Loucy (cell line): ENCODE measurements around the gene SLC35F3.

ENCODE experiments used
- H2AFZ ChIP-seq: fragments of 200-600 bp; sonication (generic); 2 replicates; pipeline ENCODE4 v1.6.0; 2016; ENCODE audit warnings: antibody characterized with exemption, mild to moderate bottlenecking, low read length, moderate library complexity
- H3F3A ChIP-seq: fragments of 200-600 bp; 2 replicates; pipeline ENCODE4 v1.6.0; 2016; ENCODE audit warnings: antibody characterized with exemption, low read depth, mild to moderate bottlenecking
- H3K27me3 ChIP-seq: fragments of 200-600 bp; sonication (generic); 2 replicates; pipeline ENCODE4 v1.6.1; 2014; ENCODE audit warnings: low read length, mild to moderate bottlenecking; ENCODE audit not compliant: insufficient read depth, poor library complexity, severe bottlenecking
- H3K36me3 ChIP-seq: fragments of 200-600 bp; sonication (generic); 2 replicates; pipeline ENCODE4 v1.6.1; 2016; ENCODE audit warnings: low read length; ENCODE audit not compliant: insufficient read depth
- H3K4me1 ChIP-seq: fragments of 200-600 bp; sonication (generic); 2 replicates; pipeline ENCODE4 v1.5.1; 2014; ENCODE audit warnings: low read length, mild to moderate bottlenecking; ENCODE audit not compliant: insufficient read depth, poor library complexity, severe bottlenecking
- H3K4me2 ChIP-seq: fragments of 200-600 bp; sonication (generic); 2 replicates; pipeline ENCODE4 v1.6.0; 2014; ENCODE audit warnings: antibody characterized with exemption, low read length, low read depth, mild to moderate bottlenecking; ENCODE audit not compliant: poor library complexity, severe bottlenecking
- H3K4me3 ChIP-seq: fragments of 200-600 bp; sonication (generic); 2 replicates; pipeline ENCODE4 v1.5.1; 2014; ENCODE audit warnings: low read length, mild to moderate bottlenecking, mixed read lengths; ENCODE audit not compliant: poor library complexity, severe bottlenecking
- H3K79me2 ChIP-seq: fragments of 200-600 bp; sonication (generic); 2 replicates; pipeline ENCODE4 v1.6.1; 2014; ENCODE audit warnings: low read length; ENCODE audit not compliant: insufficient read depth
- H3K9ac ChIP-seq: fragments of 200-600 bp; sonication (generic); 2 replicates; pipeline ENCODE4 v1.6.0; 2014; ENCODE audit warnings: mild to moderate bottlenecking, low read depth, low read length, moderate library complexity; ENCODE audit not compliant: poor library complexity, severe bottlenecking
- H3K9me2 ChIP-seq: fragments of 200-600 bp; sonication (generic); replicated peaks from 2 replicates; pipeline ENCODE4 v1.6.1; 2016; ENCODE audit warnings: low read depth, low read length, mixed read lengths
- H3K9me3 ChIP-seq: fragments of 200-600 bp; sonication (generic); 2 replicates; pipeline ENCODE4 v1.6.1; 2014; ENCODE audit warnings: mild to moderate bottlenecking, antibody characterized with exemption, low read length, low read depth; ENCODE audit not compliant: insufficient read depth
- H4K20me1 ChIP-seq: fragments of 200-600 bp; sonication (generic); 2 replicates; pipeline ENCODE4 v1.6.0; 2014; ENCODE audit warnings: antibody characterized with exemption, low read length, mild to moderate bottlenecking; ENCODE audit not compliant: insufficient read depth, poor library complexity, severe bottlenecking
- CTCF ChIP-seq: fragments of 200-600 bp; sonication (generic); conservative IDR thresholded peaks from 2 replicates; pipeline ENCODE4 v1.5.1; 2014; ENCODE audit warnings: mild to moderate bottlenecking, antibody characterized with exemption, low read length
- EZH2phosphoT487 ChIP-seq: fragments of 200-600 bp; IDR thresholded peaks from 2 replicates; pipeline ENCODE4 v1.6.1; 2018; ENCODE audit warnings: antibody characterized with exemption, mild to moderate bottlenecking, moderate library complexity, borderline replicate concordance

Gene SLC35F3

DNA sequence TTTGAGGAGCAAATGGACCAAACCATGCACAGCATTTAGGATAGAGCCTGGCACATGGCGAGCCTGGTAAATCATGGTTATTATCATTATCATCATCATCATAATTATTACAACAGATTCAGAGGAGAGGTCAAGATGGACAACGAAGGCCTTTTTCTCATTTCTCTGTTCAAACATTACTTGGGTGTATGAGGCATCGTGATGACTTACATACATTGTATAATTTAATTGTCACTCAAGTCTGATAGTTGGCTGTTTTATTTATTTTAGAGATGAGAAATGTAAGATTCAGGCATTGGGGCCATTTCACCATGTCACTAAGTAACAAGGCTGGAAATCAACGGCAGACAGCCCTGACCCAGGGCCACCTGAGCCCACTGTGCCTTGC is 68.1 kb downstream of the SLC35F3 start:
- Histone ChIP-seq H3K9me2 (no peaks in the 10 kb centered on the region), H3K9ac (no peak overlapping the region), H4K20me1 (no peaks in the 10 kb centered on the region), H3F3A (no peaks in the 10 kb centered on the region), H3K79me2 (no peaks in the 10 kb centered on the region), H3K4me1 (no peaks in the 10 kb centered on the region), H3K27me3 (no peaks in the 10 kb centered on the region), H3K9me3 (no peaks in the 10 kb centered on the region), H3K4me2 (no peak overlapping the region), H3K4me3 (no peak overlapping the region), H2AFZ (no peak overlapping the region), H3K36me3 (no peaks in the 10 kb centered on the region)
- TF ChIP-seq EZH2phosphoT487 (no peak), CTCF (no peak)

- H3K9me3 ChIP-seq, result no peaks in the 10 kb centered on the region
- no peak overlapping the region for H3K4me2 ChIP-seq
- H3F3A ChIP-seq, result no peaks in the 10 kb centered on the region
- no peaks in the 10 kb centered on the region for H3K27me3 ChIP-seq
- no peak overlapping the region for H2AFZ ChIP-seq
- H3K9me2 ChIP-seq, result no peaks in the 10 kb centered on the region
- H3K4me3 ChIP-seq, result no peak overlapping the region
- no peaks in the 10 kb centered on the region for H3K36me3 ChIP-seq
- no peaks in the 10 kb centered on the region for H3K79me2 ChIP-seq
- no peak overlapping the region for H3K9ac ChIP-seq
- TF ChIP-seq CTCF (no peak), EZH2phosphoT487 (no peak)
- H3K4me1 ChIP-seq, result no peaks in the 10 kb centered on the region
- H4K20me1 ChIP-seq, result no peaks in the 10 kb centered on the region
These were observed 68.6 kb downstream of the SLC35F3 start for GRCh38 chr1:233972951-233973635.

GRCh38 chr1:233975486-233975885 is 71.0 kb downstream of the SLC35F3 start:
- Histone ChIP-seq H3K9me2 (no peaks in the 10 kb centered on the region), H3K4me2 (no peak overlapping the region)
- no peak for TF ChIP-seq EZH2phosphoT487
- no peak for TF ChIP-seq CTCF

More at GRCh38 chr1:233975486-233975885, 71.0 kb downstream of the SLC35F3 start:
- Histone ChIP-seq H2AFZ (no peak overlapping the region), H3K4me1 (no peaks in the 10 kb centered on the region), H3F3A (no peaks in the 10 kb centered on the region), H3K36me3 (no peaks in the 10 kb centered on the region), H4K20me1 (no peaks in the 10 kb centered on the region), H3K79me2 (no peaks in the 10 kb centered on the region), H3K9ac (no peak overlapping the region), H3K27me3 (no peaks in the 10 kb centered on the region), H3K9me3 (no peaks in the 10 kb centered on the region), H3K4me3 (no peak overlapping the region)
